KMS-11 (cell line): Measurements from ENCODE around the gene ENTPD2.
A peak's percentile ranks its signal among the peaks of the same experiment; 100 is the strongest.

Experiments used
- H2AFZ ChIP-seq: fragments of 200-600 bp; sonication (generic); 2 replicates; pipeline ENCODE4 v1.6.1; 2016; ENCODE audit warnings: antibody characterized with exemption, mixed run types, low read depth
- H3K27ac ChIP-seq: fragments of 200-600 bp; sonication (generic); 2 replicates; pipeline ENCODE4 v1.6.1; 2016; ENCODE audit warnings: mild to moderate bottlenecking, mixed run types
- H3K27me3 ChIP-seq: fragments of 200-600 bp; sonication (generic); 2 replicates; pipeline ENCODE4 v1.6.1; 2017; ENCODE audit warnings: mild to moderate bottlenecking, low read depth, mixed run types, moderate library complexity; ENCODE audit not compliant: insufficient read depth
- H3K36me3 ChIP-seq: fragments of 200-600 bp; sonication (generic); 2 replicates; pipeline ENCODE4 v1.6.1; 2017; ENCODE audit warnings: mild to moderate bottlenecking, mixed run types; ENCODE audit not compliant: insufficient read depth
- H3K4me1 ChIP-seq: fragments of 200-600 bp; sonication (generic); 2 replicates; pipeline ENCODE4 v1.6.1; 2016; ENCODE audit warnings: mild to moderate bottlenecking, low read depth, mixed run types; ENCODE audit not compliant: poor library complexity, severe bottlenecking
- H3K4me2 ChIP-seq: fragments of 200-600 bp; sonication (generic); 2 replicates; pipeline ENCODE4 v1.7.0; 2016; ENCODE audit warnings: mild to moderate bottlenecking, mixed run types
- H3K4me3 ChIP-seq: fragments of 200-600 bp; sonication (generic); IDR thresholded peaks from 2 replicates; pipeline ENCODE4 v1.6.1; 2017; ENCODE audit warnings: low read depth, low read length, mixed read lengths; ENCODE audit not compliant: insufficient read depth
- H3K79me2 ChIP-seq: fragments of 200-600 bp; sonication (generic); 2 replicates; pipeline ENCODE4 v1.6.1; 2016; ENCODE audit warnings: low read depth, mixed run types; ENCODE audit not compliant: insufficient read depth
- H3K9ac ChIP-seq: fragments of 200-600 bp; sonication (generic); 2 replicates; pipeline ENCODE4 v1.6.1; 2016; ENCODE audit warnings: mild to moderate bottlenecking, mixed run types
- H4K20me1 ChIP-seq: fragments of 200-600 bp; sonication (generic); 2 replicates; pipeline ENCODE4 v1.6.1; 2016; ENCODE audit warnings: mild to moderate bottlenecking, mixed run types; ENCODE audit not compliant: insufficient read depth
- CTCF ChIP-seq: fragments of 200-600 bp; sonication (generic); conservative IDR thresholded peaks from 2 replicates; pipeline ENCODE4 v1.6.1; 2017; ENCODE audit warnings: low read depth, mild to moderate bottlenecking, antibody characterized with exemption, low read length, moderate library complexity, mixed read lengths

The ENTPD2 gene

GRCh38 chr9:137046088-137046787, 7.6 kb downstream of the ENTPD2 start, which contains the start of gene NPDC1:
Gene NPDC1 (minus strand): TSS chr9:137046177. CDS start chr9:137045989, 188 bp downstream.
- peak; percentile 81 for TF ChIP-seq CTCF
- Histone ChIP-seq H3K27me3 (peaks cover 86% of the 10 kb centered on the region), H3K4me2 (no peak within 1 kb of the TSS; the same call in 1 of the 2 replicates), H3K27ac (no peak within 1 kb of the TSS), H4K20me1 (no peaks in the 10 kb centered on the region), H3K36me3 (no peaks in the 10 kb centered on the region), H2AFZ (no peak within 1 kb of the TSS; the same call in 1 of the 2 replicates), H3K4me3 (no peak within 1 kb of the TSS), H3K9ac (no peak within 1 kb of the TSS), H3K4me1 (no peaks in the 10 kb centered on the region), H3K79me2 (no peaks in the 10 kb centered on the region)

GRCh38 chr9:137045294-137046087, 8.4 kb downstream of the ENTPD2 start:
- H2AFZ ChIP-seq, result no peak overlapping the region
- no peak overlapping the region for H3K27ac ChIP-seq
- H3K36me3 ChIP-seq, result no peaks in the 10 kb centered on the region
- no peak overlapping the region for H3K9ac ChIP-seq
- TF ChIP-seq CTCF, result no peak
- H3K27me3 ChIP-seq, result peaks cover 87% of the 10 kb centered on the region
- H3K79me2 ChIP-seq, result no peaks in the 10 kb centered on the region
- H3K4me3 ChIP-seq, result no peak overlapping the region
- no peaks in the 10 kb centered on the region for H4K20me1 ChIP-seq
- H3K4me2 ChIP-seq, result no peak overlapping the region; the same call in 1 of the 2 replicates
- no peaks in the 10 kb centered on the region for H3K4me1 ChIP-seq

- H3K27me3 ChIP-seq, result peaks cover 85% of the 10 kb centered on the region
- no peaks in the 10 kb centered on the region for H4K20me1 ChIP-seq
- no peak overlapping the region for H3K4me3 ChIP-seq
- H3K4me1 ChIP-seq, result no peaks in the 10 kb centered on the region
- H3K36me3 ChIP-seq, result no peaks in the 10 kb centered on the region
- TF ChIP-seq CTCF, result no peak
- no peaks in the 10 kb centered on the region for H3K79me2 ChIP-seq
- no peak overlapping the region for H3K9ac ChIP-seq
- H3K4me2 ChIP-seq, result no peak overlapping the region
- no peak overlapping the region for H2AFZ ChIP-seq
- no peak overlapping the region for H3K27ac ChIP-seq
These were observed 9.2 kb downstream of the ENTPD2 start for GRCh38 chr9:137044502-137045177.

GRCh38 chr9:137044037-137044436, 9.8 kb downstream of the ENTPD2 start:
- Histone ChIP-seq H3K27me3 (peaks cover 85% of the 10 kb centered on the region), H3K79me2 (no peaks in the 10 kb centered on the region), H4K20me1 (no peaks in the 10 kb centered on the region), H3K9ac (no peak overlapping the region), H3K36me3 (no peaks in the 10 kb centered on the region), H3K27ac (no peak overlapping the region), H3K4me1 (no peaks in the 10 kb centered on the region), H3K4me2 (no peak overlapping the region), H3K4me3 (no peak overlapping the region), H2AFZ (no peak overlapping the region)
- TF ChIP-seq CTCF, result no peak
